ENCODE results near the gene ZBED1.
"Not testable (repeated sequence)": the region's sequence is repeated elsewhere in the genome, so short reads cannot be mapped to it uniquely, and the experiment has no call there.

DNA sequence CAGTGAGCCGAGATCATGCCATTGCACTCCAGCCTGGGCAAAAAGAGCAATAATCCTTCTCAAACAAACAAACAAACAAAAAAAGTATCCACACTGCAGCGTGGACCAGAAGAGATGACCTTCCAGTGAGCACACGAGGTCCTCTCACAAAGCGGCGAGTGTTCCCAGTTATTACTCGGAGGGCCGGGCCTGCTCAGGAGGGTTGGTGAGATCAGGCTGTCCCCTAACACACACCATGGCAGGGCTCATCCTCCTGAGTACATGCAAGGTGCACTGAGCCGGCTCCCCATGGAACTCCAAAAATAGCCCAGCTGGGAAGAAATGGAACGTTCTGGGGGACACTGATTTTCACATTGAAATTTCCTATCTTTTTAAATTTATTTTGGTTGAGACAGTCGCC lies 40.7 kb downstream of the ZBED1 start:
- TF ChIP-seq, protein P1, sequence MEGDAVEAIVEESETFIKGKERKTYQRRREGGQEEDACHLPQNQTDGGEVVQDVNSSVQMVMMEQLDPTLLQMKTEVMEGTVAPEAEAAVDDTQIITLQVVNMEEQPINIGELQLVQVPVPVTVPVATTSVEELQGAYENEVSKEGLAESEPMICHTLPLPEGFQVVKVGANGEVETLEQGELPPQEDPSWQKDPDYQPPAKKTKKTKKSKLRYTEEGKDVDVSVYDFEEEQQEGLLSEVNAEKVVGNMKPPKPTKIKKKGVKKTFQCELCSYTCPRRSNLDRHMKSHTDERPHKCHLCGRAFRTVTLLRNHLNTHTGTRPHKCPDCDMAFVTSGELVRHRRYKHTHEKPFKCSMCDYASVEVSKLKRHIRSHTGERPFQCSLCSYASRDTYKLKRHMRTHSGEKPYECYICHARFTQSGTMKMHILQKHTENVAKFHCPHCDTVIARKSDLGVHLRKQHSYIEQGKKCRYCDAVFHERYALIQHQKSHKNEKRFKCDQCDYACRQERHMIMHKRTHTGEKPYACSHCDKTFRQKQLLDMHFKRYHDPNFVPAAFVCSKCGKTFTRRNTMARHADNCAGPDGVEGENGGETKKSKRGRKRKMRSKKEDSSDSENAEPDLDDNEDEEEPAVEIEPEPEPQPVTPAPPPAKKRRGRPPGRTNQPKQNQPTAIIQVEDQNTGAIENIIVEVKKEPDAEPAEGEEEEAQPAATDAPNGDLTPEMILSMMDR (IDR thresholded peaks at IDR 0.05), result not testable (repeated sequence)
- TF ChIP-seq POLR2A (IDR thresholded peaks at IDR 0.05), result not testable (repeated sequence)
